GM12878 (cell line): ENCODE results near the gene CD200R1L. TPM values are rescaled to one million over a fixed set of nuclear protein-coding genes. Genes with fewer than 3 reads are reported as not detected.

Experiments
- ATAC-seq: fragments of 200-7000 bp; cut with Tn5 transposase; 3 replicates; pipeline ENCODE4 v1.9.1; 2020; ENCODE audit warnings: mild to moderate bottlenecking, moderate library complexity
- BruUV-seq: library from RNA; stranded (reverse); fragments of 400-500 nt; replicated peaks from 2 replicates; lab custom pipeline; 2021; lab: Mats Ljungman, UMichigan
- CTCF ChIA-PET: fragments of 300-600 bp; sonication (Branson Sonifier 250); formaldehyde crosslinking; extraction: SDS; loops from one replicate; lab custom pipeline; 2021; ENCODE audit warnings: inconsistent platforms; lab: Yijun Ruan, JAX
- POLR2A ChIA-PET: fragments of 350-600 bp; formaldehyde crosslinking; extraction: SDS; loops from one replicate; lab custom pipeline; 2021; ENCODE audit warnings: inconsistent platforms; lab: Charles Lee
- RAD21 ChIA-PET: fragments of 300-600 bp; sonication (Branson Sonifier 250); formaldehyde crosslinking; loops from one replicate; lab custom pipeline; 2023; ENCODE audit warnings: antibody characterized with exemption; ENCODE audit not compliant: unreplicated experiment; lab: Charles Lee
- SMC1A ChIA-PET: fragments of 300-600 bp; sonication (Branson Sonifier 250); formaldehyde crosslinking; loops from one replicate; lab custom pipeline; 2023; ENCODE audit not compliant: unreplicated experiment, uncharacterized antibody; lab: Charles Lee
- DNase-seq: peaks from one replicate; pipeline ENCODE4 v3.0.0-alpha.2; 2011; ENCODE audit warnings: low read depth, low spot score
- FAIRE-seq: peaks from 3 replicates; lab custom pipeline; 2011; peaks lifted over from hg19 to GRCh38; lab: Jason Lieb, UNC
- H2AFZ ChIP-seq: 2 replicates; pipeline ENCODE4 v1.6.0; 2011; ENCODE audit warnings: low read depth, low read length, control low read depth; ENCODE audit not compliant: control insufficient read depth
- H3K27ac ChIP-seq: 2 replicates; pipeline ENCODE4 v1.5.1; 2011; ENCODE audit warnings: control low read depth; ENCODE audit not compliant: control insufficient read depth, insufficient read depth
- H3K27me3 ChIP-seq, 2 experiments: replicated peaks in 1 of 2; 2 replicates each; pipeline versions ENCODE4 v1.6.0 to v1.6.1; 2011; ENCODE audit warnings: low read length in 1 of 2; ENCODE audit not compliant: control insufficient read depth in 2 of 2, insufficient read depth in 2 of 2
- H3K36me3 ChIP-seq, 2 experiments: 2 replicates each; pipeline ENCODE4 v1.5.1; 2011; ENCODE audit warnings: low read length in 1 of 2; ENCODE audit not compliant: control insufficient read depth in 2 of 2, insufficient read depth in 2 of 2
- H3K4me1 ChIP-seq: 2 replicates; pipeline ENCODE4 v1.6.1; 2011; ENCODE audit warnings: mild to moderate bottlenecking, low read length, moderate library complexity, mixed read lengths; ENCODE audit not compliant: control insufficient read depth, insufficient read depth
- H3K4me2 ChIP-seq: 2 replicates; pipeline ENCODE4 v1.6.0; 2011; ENCODE audit warnings: control low read depth; ENCODE audit not compliant: control insufficient read depth, insufficient read depth
- H3K4me3 ChIP-seq: fragments of 200-600 bp; sonication (generic); 2 replicates; pipeline ENCODE4 v1.5.1; 2016
- H3K79me2 ChIP-seq: 2 replicates; pipeline ENCODE4 v1.6.0; 2011; ENCODE audit warnings: low read length; ENCODE audit not compliant: control insufficient read depth, insufficient read depth
- H3K9ac ChIP-seq: 2 replicates; pipeline ENCODE4 v1.8.0; 2011; ENCODE audit warnings: low read length, control low read depth, mixed read lengths; ENCODE audit not compliant: control insufficient read depth, insufficient read depth
- H3K9me3 ChIP-seq: replicated peaks from 3 replicates; pipeline ENCODE4 v1.5.1; 2011; ENCODE audit warnings: mild to moderate bottlenecking, low read length; ENCODE audit not compliant: control insufficient read depth, insufficient read depth
- H4K20me1 ChIP-seq: 2 replicates; pipeline ENCODE4 v1.6.0; 2011; ENCODE audit not compliant: control insufficient read depth, insufficient read depth
- JUND ChIP-seq: IDR thresholded peaks from 2 replicates; pipeline ENCODE4 v1.6.1; 2012; ENCODE audit warnings: low read depth, mild to moderate bottlenecking, low read length, improper control_type of control experiment, moderate library complexity
- NR2F1 ChIP-seq: fragments of 450-650 bp; conservative IDR thresholded peaks from 2 replicates; pipeline ENCODE4 v1.6.1; 2017; ENCODE audit warnings: mild to moderate bottlenecking
- POU2F2 ChIP-seq: IDR thresholded peaks from 3 replicates; pipeline ENCODE4 v1.6.1; 2011; ENCODE audit warnings: low read depth, mild to moderate bottlenecking, low read length, borderline replicate concordance
- RAD51 ChIP-seq: fragments of 450-650 bp; IDR thresholded peaks from 2 replicates; pipeline ENCODE4 v1.6.1; 2016; ENCODE audit warnings: moderate library complexity, mild to moderate bottlenecking, inconsistent platforms
- SMAD1 ChIP-seq: fragments of 450-650 bp; IDR thresholded peaks from 2 replicates; pipeline ENCODE4 v1.6.1; 2018; ENCODE audit warnings: mild to moderate bottlenecking, low read depth; ENCODE audit not compliant: partially characterized antibody
- SUZ12 ChIP-seq: fragments of 200-600 bp; sonication (generic); IDR thresholded peaks from one replicate; pipeline ENCODE4 v1.6.1; 2018; ENCODE audit warnings: antibody characterized with exemption, mild to moderate bottlenecking; ENCODE audit not compliant: unreplicated experiment
- WGBS: methylation state at CpG from one replicate; pipeline ENCODE4 v1.1.6; 2016; ENCODE audit warnings: low lambda C conversion rate; ENCODE audit not compliant: insufficient replicate concordance, insufficient coverage; ENCODE audit errors: missing lambda C conversion rate; 5-methylcytosine and 5-hydroxymethylcytosine counted together
- in situ Hi-C: fragments of 300-500 bp; cut with MboI; formaldehyde crosslinking; loops from 9 replicates; pipeline ENCODE4 v1.14.3; 2018; ENCODE audit warnings: mixed read lengths
- intact Hi-C: fragments of 100-400 bp; cut with micrococcal nuclease; formaldehyde crosslinking; loops from one replicate; pipeline ENCODE4 v1.14.2; 2022; ENCODE audit not compliant: unreplicated experiment
- polyA plus RNA-seq, 11 experiments: library from polyadenylated mRNA; depleted of rRNA in 4 of 11; unstranded in 6 of 11; stranded (reverse) in 5 of 11; fragments of >200 nt; fragmentation: Nextera tagmentation in 4 of 11; fragmentation: Illumina TruSeq in 1 of 11; extraction: Ambion mirVana in 4 of 11; extraction: Trizol in 1 of 11; gene quantifications; 1 replicate in 1 of 11; 2 replicates in 10 of 11; pipeline versions ENCODE4 v1.2.1 to v1.2.3, GENCODE V29; 2011 to 2016; ENCODE audit warnings: inconsistent platforms in 2 of 11, missing spikeins in 2 of 11, low read depth in 1 of 11
- total RNA-seq, 4 experiments: library from RNA; depleted of rRNA in 3 of 4; stranded (reverse); fragments of >200 nt in 3 of 4; fragmentation: Illumina TruSeq in 1 of 4; extraction: Trizol in 1 of 4; gene quantifications; 2 replicates each; pipeline versions ENCODE4 v1.2.1 to v1.2.3, GENCODE V29; 2013 to 2021
- TF ChIP-seq, protein P1 (sequence below): fragments of 450-650 bp; IDR thresholded peaks from 2 replicates; pipeline ENCODE4 v1.6.1; 2017; ENCODE audit warnings: mild to moderate bottlenecking, moderate library complexity
- TF ChIP-seq, protein P2 (sequence below): fragments of 450-650 bp; IDR thresholded peaks from 2 replicates; pipeline ENCODE4 v1.6.1; 2016; ENCODE audit warnings: mild to moderate bottlenecking, moderate library complexity, borderline replicate concordance

CD200R1L gene
- total and polyA plus RNA-seq, 10 of the 15 experiments (the other 5 are each of a cell fraction or from before 2014, with no cell fraction given) = 0.41 TPM; not detected in 9

DNA sequence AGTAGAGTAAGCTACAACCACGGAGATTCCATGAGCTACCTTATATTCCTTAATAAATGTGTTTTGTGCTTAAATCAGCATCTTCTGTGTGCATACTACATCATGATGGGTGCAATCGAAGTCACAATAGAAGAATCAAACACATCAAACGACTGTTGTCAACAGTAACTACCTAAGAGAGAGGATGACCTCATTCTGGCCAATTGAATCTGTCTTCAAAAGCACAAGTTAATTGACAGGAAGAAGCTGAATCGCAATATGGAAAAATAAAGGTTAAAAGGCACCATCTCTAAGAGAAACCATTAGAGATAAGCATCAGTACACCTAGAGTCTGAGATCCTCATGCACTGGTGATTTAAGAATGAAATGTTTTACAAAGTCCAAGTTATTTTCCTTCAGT lies 39.0 kb downstream of the CD200R1L start:
- Histone ChIP-seq H2AFZ (no peak overlapping the region), H3K4me2 (no peak overlapping the region), H3K4me1 (no peaks in the 10 kb centered on the region), H3K27me3 (no peaks in the 10 kb centered on the region; a peak in 1 of 4 replicates), H3K27ac (no peak overlapping the region), H3K9me3 (no peaks in the 10 kb centered on the region), H3K4me3 (no peak overlapping the region), H4K20me1 (no peaks in the 10 kb centered on the region), H3K36me3 (no peaks in the 10 kb centered on the region)
- RAD21 ChIA-PET = interaction anchor here (1.6 kb wide), 1 partner anchor 73 kb away, joined by 3 read pairs; no protein-coding TSS in a partner anchor
- POLR2A ChIA-PET = no interaction called here
- ATAC-seq (no peak), DNase-seq (no peak)
- CTCF ChIA-PET = interaction anchor here (0.6 to 1.9 kb wide), 5 partner anchors 9 to 509 kb away, joined by 3 to 6 read pairs (median 3); no protein-coding TSS in a partner anchor
- no TSS peak for BruUV-seq
- TF ChIP-seq, protein P1, sequence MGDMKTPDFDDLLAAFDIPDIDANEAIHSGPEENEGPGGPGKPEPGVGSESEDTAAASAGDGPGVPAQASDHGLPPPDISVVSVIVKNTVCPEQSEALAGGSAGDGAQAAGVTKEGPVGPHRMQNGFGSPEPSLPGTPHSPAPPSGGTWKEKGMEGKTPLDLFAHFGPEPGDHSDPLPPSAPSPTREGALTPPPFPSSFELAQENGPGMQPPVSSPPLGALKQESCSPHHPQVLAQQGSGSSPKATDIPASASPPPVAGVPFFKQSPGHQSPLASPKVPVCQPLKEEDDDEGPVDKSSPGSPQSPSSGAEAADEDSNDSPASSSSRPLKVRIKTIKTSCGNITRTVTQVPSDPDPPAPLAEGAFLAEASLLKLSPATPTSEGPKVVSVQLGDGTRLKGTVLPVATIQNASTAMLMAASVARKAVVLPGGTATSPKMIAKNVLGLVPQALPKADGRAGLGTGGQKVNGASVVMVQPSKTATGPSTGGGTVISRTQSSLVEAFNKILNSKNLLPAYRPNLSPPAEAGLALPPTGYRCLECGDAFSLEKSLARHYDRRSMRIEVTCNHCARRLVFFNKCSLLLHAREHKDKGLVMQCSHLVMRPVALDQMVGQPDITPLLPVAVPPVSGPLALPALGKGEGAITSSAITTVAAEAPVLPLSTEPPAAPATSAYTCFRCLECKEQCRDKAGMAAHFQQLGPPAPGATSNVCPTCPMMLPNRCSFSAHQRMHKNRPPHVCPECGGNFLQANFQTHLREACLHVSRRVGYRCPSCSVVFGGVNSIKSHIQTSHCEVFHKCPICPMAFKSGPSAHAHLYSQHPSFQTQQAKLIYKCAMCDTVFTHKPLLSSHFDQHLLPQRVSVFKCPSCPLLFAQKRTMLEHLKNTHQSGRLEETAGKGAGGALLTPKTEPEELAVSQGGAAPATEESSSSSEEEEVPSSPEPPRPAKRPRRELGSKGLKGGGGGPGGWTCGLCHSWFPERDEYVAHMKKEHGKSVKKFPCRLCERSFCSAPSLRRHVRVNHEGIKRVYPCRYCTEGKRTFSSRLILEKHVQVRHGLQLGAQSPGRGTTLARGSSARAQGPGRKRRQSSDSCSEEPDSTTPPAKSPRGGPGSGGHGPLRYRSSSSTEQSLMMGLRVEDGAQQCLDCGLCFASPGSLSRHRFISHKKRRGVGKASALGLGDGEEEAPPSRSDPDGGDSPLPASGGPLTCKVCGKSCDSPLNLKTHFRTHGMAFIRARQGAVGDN = no peak
- TF ChIP-seq SUZ12 = no peak
- TF ChIP-seq JUND = no peak
- TF ChIP-seq POU2F2 = no peak
- no peak for TF ChIP-seq NR2F1
- TF ChIP-seq SMAD1 = no peak
- TF ChIP-seq, protein P2, sequence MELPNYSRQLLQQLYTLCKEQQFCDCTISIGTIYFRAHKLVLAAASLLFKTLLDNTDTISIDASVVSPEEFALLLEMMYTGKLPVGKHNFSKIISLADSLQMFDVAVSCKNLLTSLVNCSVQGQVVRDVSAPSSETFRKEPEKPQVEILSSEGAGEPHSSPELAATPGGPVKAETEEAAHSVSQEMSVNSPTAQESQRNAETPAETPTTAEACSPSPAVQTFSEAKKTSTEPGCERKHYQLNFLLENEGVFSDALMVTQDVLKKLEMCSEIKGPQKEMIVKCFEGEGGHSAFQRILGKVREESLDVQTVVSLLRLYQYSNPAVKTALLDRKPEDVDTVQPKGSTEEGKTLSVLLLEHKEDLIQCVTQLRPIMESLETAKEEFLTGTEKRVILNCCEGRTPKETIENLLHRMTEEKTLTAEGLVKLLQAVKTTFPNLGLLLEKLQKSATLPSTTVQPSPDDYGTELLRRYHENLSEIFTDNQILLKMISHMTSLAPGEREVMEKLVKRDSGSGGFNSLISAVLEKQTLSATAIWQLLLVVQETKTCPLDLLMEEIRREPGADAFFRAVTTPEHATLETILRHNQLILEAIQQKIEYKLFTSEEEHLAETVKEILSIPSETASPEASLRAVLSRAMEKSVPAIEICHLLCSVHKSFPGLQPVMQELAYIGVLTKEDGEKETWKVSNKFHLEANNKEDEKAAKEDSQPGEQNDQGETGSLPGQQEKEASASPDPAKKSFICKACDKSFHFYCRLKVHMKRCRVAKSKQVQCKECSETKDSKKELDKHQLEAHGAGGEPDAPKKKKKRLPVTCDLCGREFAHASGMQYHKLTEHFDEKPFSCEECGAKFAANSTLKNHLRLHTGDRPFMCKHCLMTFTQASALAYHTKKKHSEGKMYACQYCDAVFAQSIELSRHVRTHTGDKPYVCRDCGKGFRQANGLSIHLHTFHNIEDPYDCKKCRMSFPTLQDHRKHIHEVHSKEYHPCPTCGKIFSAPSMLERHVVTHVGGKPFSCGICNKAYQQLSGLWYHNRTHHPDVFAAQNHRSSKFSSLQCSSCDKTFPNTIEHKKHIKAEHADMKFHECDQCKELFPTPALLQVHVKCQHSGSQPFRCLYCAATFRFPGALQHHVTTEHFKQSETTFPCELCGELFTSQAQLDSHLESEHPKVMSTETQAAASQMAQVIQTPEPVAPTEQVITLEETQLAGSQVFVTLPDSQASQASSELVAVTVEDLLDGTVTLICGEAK = no peak
- TF ChIP-seq RAD51 = no peak
- TF ChIP-seq, all 136 proteins: peak for 0
- WGBS = 28% methylated on average over 4 of the region's 4 CpGs
- no peaks in the 10 kb centered on the region for H3K79me2 ChIP-seq
- SMC1A ChIA-PET = interaction anchor here (0.7 to 2.2 kb wide), 8 partner anchors 9 to 72 kb away, joined by 3 to 8 read pairs (median 4); no protein-coding TSS in a partner anchor
- FAIRE-seq = no peak
- intact Hi-C loops = no loop called here
- no peak overlapping the region for H3K9ac ChIP-seq
- in situ Hi-C loops = no loop called here
